HG03442 (cell line): ENCODE results near the gene GNA12.

Experiments
- ATAC-seq: cut with Tn5 transposase; IDR thresholded peaks from one replicate; pipeline ENCODE4 v1.9.1; 2021; ENCODE audit warnings: mild to moderate bottlenecking, moderate library complexity; ENCODE audit not compliant: unreplicated experiment

GNA12 gene

DNA sequence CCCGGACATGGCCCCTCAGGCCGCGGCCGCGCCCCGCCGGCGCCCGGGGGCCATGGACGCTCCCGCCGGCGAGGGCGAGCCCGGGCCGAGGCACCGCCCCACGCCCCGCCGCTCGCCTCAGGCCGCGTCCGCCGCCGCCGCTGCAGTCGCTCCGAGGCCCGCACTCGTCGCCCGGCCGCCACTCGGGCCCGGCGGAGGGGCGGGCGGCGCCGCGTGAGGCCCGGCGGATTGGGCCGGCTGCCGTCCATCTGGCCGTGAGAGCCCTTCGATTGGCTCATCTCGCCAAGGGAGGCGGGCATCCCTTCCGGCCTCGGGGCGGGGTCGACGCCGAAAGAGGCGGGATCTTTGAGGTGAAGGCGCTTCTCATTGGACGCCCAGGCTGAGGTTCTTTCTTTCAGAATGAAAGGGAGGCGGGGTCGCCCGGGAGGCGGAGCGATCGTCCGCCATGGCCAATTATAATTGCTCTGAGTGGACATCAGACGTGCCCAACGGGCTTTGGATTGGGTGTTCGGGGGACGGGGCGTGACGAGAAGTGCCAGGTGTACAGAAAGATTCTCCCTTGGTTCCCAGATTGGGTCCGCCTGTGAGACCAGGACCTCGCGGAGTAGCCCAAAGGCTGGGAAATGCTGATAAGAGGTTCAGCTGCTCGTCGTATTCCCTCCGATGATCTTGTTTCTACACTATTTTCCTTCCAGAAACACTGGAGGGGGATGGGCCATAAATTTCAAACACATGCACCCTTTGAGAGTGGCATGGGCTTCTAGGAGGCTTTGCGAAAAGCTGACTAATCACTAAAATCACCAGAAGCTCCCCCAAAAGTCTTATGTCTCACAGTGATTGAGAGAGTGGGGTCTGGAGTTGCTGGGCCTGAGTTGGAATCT is at the start of gene GNA12:
Gene GNA12, minus strand, starts transcription at position 156 of the 881 bp plus-strand sequence. Its CDS starts 147 bp downstream, at position 9.
- ATAC-seq, result peak; percentile 91

DNA sequence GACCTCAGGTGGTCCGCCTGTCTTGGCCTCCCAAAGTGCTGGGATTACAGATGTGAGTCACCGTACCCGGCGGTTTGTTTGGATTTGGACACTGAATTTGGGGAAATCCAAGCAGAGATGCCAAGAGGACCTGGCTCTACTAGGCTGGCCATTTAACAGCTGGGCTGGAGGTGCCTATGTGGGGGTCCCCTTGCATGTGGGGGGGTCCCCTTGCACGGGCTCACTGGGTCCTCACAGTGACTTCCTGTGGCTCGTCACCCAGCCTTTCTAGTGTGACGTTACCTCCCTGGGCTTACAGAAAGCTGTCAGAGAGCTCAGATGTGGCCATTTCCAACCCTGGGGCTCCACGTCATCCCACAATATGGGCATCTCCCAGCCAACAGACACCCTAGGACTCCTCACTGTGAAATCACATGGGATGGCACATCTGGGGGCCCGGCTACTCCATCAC is 49.3 kb upstream of the GNA12 start:
- no peak for ATAC-seq

DNA sequence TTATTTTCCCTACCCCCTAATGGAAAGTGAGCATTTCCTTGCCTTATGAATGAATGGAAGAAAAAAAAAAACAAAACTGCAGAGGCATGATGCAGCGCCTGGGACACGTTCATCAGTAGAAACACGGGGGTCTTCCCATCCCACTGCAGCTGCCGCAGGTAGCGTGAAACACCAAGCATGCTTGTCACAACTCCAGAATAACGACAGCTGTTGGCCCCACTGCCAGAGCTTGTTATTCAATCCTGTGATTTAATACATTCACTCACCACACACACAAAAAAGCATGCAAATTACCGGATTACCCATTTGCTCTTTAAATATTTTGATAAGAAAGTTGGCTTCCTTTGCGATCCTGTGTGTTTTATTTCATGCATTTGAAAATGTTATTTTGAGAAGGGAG is 48.4 kb upstream of the GNA12 start:
- ATAC-seq, result no peak

DNA sequence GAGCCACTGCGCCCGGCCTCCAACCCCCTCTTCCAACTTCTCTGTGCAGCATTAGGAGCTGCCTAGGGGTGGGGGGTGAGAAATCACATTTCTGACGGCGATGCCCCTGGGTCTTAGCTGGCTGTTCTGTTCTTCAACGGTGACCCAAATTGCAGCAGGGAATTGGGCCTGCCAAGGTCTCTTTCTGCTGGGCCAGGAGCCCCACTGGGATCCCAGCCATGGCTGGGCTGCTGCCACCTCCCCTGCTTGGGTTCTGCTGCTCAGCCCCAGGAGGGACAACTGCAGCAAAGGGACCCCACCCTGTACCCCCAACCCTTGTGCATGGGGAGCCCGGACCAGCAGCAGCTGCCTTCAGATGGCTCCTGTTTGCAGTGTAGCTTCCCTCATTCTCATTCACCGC is 43.7 kb upstream of the GNA12 start:
- ATAC-seq, result no peak

DNA sequence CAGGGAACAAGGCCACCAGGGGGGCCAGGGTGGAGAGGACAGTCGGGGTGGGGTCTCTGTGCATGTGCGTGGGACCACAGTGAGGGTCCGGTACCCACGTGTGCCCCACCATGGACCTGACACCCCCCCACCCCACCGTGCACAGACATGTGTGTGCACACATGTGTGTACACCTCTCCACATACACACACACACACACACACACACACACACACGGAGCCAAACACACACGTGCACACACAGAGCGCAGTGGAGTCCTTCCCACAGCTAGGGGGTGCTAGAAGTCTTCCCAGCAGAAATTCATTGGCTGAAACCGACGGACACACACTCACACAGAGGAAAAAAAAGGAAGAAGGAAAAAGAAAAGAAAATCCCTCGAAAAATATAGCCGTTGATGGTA is 42.8 kb upstream of the GNA12 start:
- ATAC-seq, result no peak

- ATAC-seq, result no peak
Observed at GRCh38 chr7:2886391-2886790, 42.3 kb upstream of the GNA12 start.

DNA sequence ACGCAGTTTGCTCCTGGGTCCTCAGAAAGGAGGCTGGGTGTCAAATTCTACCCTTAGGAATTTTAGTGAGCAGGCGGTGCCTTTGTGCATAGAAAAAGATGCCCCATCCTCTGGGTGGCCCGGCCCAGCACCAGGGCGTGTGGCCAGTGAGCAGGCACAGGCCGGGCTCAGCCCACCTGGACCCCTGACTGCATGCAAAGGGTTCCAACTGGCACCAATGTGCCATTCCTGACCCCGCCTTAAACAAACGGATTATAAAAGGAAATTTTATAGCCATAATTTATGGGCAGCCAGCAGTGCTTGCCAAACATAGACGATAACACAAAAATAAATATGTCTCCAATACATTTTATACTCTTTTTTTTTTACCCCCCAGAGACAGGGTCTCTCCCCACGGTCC is 40.1 kb upstream of the GNA12 start:
- ATAC-seq, result no peak

DNA sequence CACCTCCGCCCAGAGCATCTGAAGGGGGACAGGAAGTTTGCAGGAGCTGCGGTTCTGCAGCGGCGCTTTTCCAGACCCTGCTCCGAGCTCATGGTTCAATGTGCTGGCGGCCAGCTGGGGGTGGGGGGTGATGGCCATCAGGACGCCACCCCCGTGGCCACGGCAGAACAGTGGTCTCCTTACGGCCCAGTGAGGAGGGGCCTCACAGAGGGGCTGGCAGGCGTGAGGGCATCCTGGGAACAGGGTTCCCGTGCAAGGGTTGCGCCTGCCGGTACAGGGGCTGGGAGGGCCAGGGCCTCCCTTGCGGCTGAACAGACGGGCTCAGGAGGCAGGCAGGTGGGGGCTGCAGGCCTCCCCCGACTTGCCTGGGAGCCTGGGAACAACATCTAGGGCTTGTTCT is 39.0 kb upstream of the GNA12 start:
- no peak for ATAC-seq

GRCh38 chr7:2882111-2882510 is 38.0 kb upstream of the GNA12 start:
- ATAC-seq, result no peak

GRCh38 chr7:2880874-2881533 is 36.9 kb upstream of the GNA12 start:
- no peak for ATAC-seq

- ATAC-seq, result no peak
Observed at GRCh38 chr7:2880051-2880450, 35.9 kb upstream of the GNA12 start.

DNA sequence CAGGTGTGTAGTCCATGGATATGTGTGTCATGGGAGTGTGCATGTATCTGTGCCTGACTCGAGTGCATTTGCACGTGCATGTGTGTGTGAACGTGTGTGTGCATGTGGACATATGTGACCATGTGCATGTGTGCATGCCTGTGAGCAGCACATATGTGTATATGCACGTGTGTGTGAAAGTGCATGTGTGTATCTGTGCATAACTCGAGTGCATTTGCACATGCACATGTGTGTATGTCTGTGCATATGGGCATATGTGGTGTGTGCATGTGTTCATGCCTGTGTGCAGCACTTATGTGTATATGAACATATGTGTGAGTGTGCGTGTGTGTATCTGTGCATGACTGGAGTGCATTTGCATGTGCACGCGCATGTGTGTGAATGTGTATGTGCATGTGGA is 35.2 kb upstream of the GNA12 start:
- no peak for ATAC-seq

DNA sequence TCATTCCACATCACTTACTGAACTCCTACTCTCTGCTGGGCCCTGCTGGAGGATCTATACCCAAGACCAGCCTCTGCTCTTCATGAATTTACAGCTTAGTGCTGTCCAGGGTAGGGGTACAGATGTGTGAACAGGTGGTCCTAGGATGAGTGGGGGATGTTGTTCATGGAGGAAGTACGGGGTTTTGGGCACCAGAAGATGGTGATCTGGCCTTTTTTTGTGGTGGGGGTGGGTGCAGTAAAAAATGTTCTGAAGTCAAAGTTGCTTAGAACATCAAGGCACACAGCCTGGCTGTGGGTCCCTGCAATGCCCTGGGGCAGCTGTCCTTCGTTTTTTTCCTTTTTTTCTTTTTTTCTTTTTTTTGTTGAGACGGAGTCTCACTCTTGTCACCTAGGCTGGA is 34.2 kb upstream of the GNA12 start:
- ATAC-seq, result no peak

- no peak for ATAC-seq
Observed at GRCh38 chr7:2876031-2876731, 32.1 kb upstream of the GNA12 start.

GRCh38 chr7:2873686-2874551 is 29.8 kb upstream of the GNA12 start:
- ATAC-seq, result no peak

DNA sequence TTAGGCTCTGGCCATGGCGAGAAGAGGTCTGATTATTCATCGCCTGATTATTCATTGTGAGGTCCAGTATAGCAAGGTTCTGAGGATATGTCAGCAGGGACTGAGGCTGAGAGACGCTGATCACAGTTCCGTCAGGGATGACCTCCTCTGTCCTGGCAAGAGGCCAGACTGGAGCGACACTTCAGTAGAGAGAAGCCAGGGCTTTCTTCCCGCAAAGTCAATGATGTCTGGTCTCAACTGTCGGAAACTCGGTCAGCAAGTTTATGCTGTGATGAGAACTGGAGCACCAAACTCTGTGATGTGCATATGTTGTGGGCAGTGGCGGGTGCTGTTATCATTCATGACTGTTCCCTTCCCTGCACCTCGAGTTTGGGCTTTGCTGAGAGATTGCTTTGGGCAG is 29.0 kb upstream of the GNA12 start:
- ATAC-seq, result no peak

GRCh38 chr7:2872296-2872874 is 28.3 kb upstream of the GNA12 start:
- no peak for ATAC-seq

DNA sequence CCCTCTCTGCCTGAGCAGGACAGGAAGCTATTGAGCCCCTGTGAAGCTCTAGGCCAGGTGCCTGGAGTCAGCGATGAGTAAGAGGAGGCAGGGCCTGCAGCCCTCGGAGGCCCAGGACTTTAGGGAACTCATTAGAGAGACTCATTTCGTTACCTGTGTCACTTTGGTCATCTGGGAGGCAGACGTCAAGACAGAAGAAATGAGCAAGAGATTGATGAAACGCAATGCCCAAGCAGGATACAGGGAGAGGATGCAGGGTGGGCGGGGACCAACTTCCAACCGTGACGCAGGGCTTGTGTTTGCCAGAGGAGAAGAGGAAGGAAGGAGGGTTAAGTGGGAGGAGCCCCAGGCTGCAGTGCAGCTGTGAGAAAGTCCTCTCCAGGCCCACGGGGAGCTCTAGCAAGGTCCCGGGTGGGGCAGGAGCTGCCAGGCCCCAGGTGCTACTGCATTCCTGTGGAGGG is 26.4 kb upstream of the GNA12 start:
- ATAC-seq, result peak; percentile 63

DNA sequence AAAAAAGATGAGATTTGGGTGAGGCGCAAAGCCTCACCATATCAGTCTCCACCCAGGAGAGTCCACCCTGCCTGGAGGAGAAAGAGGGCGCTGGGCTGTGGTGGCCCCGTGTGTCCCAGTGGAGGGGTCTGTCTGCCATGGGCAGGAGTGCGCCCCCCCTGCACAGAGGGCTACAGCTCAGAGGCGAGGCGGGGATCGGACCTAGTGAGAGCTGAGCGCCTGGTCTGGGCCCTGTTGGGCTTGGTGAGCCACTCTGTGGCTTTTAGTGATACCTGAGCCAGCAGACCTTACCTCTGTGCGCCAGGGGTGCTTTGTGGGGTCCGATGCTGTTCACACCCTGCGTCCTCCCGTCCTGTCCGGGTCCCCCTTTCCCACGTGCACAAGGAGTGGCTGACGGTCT is 25.9 kb upstream of the GNA12 start:
- no peak for ATAC-seq

DNA sequence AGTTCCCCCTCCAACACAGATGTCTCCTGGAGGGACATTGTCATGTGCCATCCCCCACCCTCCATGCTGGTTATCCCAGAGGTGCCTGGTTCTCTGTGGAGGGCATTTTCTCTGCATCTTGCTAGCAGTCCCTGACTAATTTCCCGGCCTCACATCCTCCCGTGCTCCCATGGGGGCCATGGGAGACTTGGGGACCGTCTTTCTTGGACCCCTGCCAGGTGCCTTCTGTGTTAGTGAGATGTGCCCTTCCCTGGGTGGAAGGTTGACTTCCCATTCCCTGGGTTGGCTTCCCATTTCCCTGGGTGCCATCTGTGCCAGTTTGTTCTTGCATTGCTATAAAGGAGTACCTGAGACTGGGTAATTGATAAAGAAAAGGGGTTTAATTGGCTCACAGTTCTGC is 22.5 kb upstream of the GNA12 start:
- no peak for ATAC-seq
